ENCODE measurements around the gene ISG20.
"Not testable (repeated sequence)": the region's sequence is repeated elsewhere in the genome, so short reads cannot be mapped to it uniquely, and the experiment has no call there.

The ISG20 gene

GRCh38 chr15:88618686-88619085 lies 20.1 kb upstream of the ISG20 start:
- DNase-seq (ENCODE audit: low spot score): no peak

GRCh38 chr15:88619796-88620195 lies 19.0 kb upstream of the ISG20 start:
- DNase-seq (ENCODE audit: low spot score): no peak

DNA sequence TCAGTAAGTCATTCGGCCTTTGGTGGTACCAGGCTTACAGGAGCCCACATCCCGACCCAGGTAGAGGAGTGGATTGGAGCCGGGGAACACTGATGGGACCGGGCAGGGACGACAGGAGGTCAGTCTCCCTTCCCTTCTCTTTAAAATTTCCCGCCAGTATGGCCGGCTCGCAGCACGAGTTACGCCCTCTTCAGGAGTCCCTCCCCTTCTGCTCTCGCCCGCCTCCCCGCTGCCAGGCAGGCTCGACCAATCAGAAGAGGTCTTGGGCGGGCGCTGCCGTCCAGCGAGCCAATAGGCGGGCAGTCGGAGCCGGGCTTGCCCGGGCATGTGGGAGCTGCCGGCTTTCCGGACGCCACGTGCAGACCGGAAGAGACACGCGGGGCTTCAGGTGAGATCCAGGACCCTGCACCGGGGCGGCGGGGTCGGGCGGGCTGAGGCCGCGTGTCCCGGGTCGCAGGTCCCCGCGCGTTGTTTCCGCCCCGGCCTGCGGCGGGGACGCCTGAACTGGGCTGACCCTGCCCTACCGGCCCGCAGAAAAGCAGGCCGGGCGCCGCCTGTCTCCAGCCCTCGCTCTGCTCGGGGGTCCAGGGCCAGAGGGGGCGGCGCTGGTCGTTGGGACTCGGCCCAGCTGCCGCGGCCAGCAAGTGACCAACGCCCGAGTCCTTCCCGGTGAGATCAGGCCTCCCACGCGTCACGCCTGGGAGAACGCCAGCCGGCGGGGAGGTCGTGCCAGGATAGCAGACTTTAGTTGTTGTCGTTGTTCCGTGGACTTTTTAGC lies 17.6 kb upstream of the ISG20 start, which contains the start of gene AEN:
Gene AEN, plus strand, starts transcription at position 346 of the 778 bp plus-strand sequence. CDS start 4,870 bp downstream, outside the sequence.
- peak; percentile 94 for DNase-seq (ENCODE audit: low spot score)

- DNase-seq (ENCODE audit: low spot score): no peak
These were observed 16.8 kb upstream of the ISG20 start for GRCh38 chr15:88621789-88622604.

DNA sequence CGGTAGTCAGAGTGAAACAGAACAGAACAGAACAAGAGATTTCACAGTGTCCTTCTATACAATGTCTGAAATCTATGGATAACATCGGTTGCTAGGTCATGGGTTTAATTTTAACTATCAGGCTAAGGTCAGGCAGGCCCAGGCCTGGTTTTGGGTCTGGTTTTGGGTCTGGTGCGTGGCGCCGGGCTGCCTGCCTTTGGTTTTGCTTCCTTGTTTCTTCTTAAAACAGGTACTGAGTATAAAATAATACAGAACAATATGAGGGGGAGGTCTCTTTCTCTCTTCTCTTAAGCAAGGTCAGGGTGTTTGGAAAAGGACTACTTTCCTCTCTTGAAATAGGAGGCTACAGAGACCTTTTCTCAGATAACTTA lies 16.2 kb upstream of the ISG20 start:
- no peak for DNase-seq (ENCODE audit: low spot score)

DNA sequence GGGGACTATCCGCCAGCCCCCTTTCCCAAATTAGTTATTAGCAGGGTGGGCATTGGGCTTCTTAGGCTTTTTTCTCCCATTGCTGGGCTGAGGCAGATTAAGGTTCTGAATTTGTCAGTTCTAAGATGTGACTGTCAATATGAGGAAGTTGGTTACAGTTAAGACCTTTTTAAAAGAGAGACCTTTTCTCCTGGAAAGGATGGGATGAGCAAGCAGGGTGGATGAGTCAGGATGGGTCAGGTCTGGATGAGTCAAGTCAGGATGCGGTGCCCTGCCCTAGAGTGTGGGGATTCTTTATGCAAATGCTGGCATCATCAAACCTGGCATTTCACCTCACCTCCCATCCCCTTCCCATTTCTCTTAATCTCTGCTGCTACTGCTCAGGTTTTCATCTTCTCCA lies 15.8 kb upstream of the ISG20 start:
- DNase-seq (ENCODE audit: low spot score): peak; percentile 90

GRCh38 chr15:88623632-88624031 lies 15.2 kb upstream of the ISG20 start:
- DNase-seq (ENCODE audit: low spot score): no peak

GRCh38 chr15:88624156-88624970 lies 14.5 kb upstream of the ISG20 start:
- no peak for DNase-seq (ENCODE audit: low spot score)

DNA sequence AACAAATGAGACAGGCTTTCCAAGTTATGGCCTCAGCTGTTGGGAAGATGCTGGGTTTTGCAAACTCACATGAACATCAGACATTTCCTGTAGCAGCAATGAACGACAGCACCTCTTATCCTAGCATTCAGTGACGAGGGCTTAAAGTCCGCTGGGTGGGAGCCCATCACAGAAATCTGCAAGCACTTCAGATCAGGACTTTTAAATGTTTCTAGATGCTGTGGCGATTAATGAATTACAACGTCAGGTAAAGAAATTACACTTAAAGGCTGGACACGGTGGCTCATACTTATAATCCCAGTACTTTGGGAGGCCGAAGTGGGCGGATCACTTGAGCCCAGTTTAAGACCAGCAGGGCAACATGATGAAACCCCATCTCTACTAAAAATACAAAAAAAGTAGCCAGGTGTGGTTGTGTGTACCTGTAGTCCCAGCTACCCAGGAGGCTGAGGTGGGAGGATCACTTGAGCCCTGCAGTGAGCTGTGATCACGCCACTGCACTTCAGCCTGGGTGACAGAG lies 13.8 kb upstream of the ISG20 start:
- no peak for DNase-seq (ENCODE audit: low spot score)

DNA sequence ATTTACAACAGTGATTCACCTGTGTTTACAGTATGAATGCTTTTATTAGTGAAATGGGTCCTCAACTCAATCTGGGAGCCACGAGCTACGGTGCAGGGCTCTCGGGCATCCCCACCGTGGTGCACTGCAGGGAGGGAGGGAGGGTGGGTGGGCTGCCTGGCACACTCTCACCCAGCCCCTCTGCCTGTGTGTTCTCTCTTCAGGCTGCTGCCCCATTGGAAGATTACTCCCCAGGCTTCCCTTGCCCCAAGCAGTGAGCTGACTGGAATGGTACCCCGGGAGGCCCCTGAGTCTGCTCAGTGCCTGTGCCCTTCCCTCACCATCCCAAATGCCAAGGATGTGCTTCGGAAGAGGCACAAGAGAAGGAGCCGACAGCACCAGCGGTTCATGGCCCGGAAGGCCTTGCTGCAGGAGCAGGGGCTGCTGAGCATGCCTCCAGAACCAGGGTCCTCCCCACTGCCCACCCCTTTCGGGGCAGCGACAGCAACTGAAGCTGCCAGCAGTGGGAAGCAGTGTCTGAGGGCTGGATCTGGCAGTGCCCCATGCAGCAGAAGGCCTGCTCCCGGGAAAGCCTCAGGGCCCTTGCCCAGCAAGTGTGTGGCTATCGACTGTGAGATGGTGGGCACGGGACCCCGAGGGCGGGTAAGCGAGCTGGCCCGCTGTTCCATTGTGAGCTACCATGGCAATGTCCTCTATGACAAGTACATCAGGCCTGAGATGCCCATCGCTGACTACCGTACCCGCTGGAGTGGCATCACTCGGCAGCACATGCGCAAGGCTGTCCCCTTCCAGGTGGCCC lies 12.7 kb upstream of the ISG20 start:
- no peak for DNase-seq (ENCODE audit: low spot score)

- DNase-seq (ENCODE audit: low spot score): no peak
These were observed 11.4 kb upstream of the ISG20 start for GRCh38 chr15:88627463-88627862.

GRCh38 chr15:88628018-88628654 lies 10.7 kb upstream of the ISG20 start:
- DNase-seq (ENCODE audit: low spot score): no peak

GRCh38 chr15:88629071-88629470 lies 9.7 kb upstream of the ISG20 start:
- no peak for DNase-seq (ENCODE audit: low spot score)

DNA sequence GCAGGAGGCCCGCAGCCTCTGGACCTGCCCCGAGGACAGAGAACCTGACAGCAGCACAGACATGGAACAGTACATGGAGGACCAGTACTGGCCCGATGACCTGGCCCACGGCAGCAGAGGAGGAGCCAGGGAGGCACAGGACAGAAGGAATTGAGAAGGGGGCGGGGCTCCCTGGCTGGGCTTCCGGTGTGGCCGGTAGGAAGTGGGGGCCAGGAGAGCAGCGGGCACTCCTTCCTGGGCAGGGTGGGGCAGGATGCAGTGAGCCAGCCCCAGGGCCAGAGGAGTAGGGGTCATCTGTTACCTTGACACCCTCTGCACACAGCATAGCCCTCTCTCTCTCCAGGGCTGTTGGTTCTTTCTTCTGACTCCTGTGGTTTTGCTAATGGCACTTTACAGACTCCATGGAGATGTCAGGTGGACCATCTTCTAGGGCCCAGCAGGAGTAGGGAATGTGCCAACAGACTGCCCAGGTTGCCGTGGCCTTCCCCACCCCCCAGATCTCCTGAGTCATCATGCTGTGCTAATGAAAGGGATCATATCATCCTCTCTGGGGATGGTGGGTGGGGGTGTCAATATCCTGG lies 8.6 kb upstream of the ISG20 start:
- DNase-seq (ENCODE audit: low spot score): peak; percentile 87

GRCh38 chr15:88630798-88631463 lies 7.9 kb upstream of the ISG20 start:
- no peak for DNase-seq (ENCODE audit: low spot score)

DNA sequence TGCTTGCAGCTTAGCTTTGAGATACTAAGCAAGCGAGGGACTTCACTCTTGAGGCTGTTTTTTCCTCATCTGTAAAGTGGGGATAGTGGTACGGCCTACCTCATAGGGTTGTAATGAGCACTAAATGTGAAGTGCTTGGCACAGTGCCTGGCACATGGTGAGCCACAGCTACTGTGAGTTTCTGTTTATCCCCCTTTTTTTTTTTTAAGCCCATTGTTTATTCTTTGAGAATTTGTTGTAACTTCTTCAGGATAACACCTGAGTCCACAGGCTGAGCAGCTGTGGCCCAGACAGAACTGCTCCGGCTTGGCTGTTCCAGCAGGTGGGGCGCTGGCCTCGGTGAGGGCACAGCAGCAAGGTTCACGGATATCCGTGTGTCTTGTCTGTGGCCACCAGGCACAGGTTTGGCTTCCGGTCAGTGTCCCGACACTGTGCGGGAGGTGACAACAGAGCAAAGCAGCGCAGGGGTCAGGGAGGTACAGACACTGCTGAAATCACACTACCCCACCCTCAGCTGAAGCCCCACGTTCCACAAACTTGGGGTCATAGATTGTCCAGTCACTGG lies 7.3 kb upstream of the ISG20 start:
- no peak for DNase-seq (ENCODE audit: low spot score)

- not testable (repeated sequence) for DNase-seq (ENCODE audit: low spot score)
These were observed 6.0 kb upstream of the ISG20 start for GRCh38 chr15:88632797-88633196.

DNA sequence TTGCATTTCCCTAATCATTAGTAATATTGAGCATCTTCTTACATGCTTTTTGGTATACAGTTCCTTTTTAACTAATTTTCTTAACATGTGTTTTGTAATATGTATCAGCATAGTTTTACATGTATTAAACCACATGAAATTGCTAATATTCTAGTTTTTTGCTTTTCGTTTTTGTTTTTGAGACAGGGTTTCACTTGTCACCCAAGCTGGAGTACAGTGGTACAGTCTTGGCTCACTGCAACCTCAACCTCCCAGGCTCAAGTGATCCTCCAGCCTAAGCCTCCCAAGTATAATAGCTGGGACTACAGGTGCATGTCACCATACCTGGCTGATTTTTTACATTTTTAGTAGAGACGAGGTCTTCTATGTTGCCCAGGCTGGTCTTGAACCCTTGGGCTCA lies 4.4 kb upstream of the ISG20 start:
- no peak for DNase-seq (ENCODE audit: low spot score)

DNA sequence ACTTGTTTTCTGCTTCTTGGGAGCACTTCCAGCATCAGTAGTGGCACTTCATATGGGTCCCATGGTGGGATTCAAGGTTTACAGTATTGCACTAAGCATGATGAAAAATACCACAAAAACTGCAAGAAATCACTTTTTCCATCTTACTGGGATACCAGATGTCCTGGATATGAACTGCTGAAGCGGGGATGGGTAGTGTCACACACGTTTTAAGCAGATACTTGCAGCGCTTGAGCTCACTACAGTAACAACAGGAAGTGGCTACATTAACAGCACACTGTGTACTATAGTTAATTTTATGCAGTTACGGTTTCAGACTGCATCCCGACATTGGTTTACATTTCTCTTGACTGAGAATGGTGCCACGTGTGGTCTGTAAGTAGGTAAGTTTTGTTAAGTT lies 3.5 kb upstream of the ISG20 start:
- DNase-seq (ENCODE audit: low spot score): no peak

- no peak for DNase-seq (ENCODE audit: low spot score)
These were observed 2.8 kb upstream of the ISG20 start for GRCh38 chr15:88636050-88636449.

Data from kidney capillary endothelial cell (primary cell).